DMS 273 (cell line): Measurements from ENCODE around the gene KCTD19.

Source experiments
- DNase-seq: peaks from one replicate; lab custom pipeline; 2025; ENCODE audit not compliant: unreplicated experiment; lab: John Stamatoyannopoulos, UW

Gene KCTD19

DNA sequence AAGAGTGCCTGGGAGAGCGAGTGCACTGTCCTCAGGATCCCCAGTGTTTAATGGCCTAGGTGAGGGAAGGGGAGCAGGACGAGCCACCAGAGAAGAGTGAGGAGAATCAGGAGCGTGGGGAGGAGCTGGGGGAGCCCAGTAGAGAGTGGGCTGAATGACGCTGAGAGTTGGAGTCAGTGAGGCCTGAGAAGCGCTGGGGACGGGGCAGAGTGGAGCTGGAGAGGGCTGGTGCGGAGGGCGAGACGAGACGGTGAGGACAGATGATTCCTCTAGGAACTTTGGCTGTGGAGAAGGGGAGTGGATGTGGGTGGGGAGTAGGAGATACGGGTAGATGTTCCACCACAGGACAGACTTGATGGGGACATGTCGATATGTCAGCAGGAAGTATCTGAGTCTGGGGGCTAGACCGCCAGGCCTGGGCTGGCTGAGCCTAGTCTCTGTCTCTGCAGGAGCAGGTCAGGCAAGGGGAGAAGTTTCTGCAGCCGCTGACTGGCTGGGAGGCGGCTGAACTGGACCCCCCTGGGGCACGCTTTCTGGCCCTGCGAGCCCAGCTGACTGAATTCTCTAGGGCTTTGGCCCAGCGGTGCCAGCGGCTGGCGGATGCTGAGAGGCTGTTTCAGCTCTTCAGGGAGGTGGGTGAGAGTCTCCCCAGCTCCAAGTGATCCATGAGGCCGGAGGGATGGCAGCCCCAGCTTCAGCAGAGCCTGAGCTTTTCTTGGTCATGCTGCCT is 42.5 kb downstream of the KCTD19 start:
- DNase-seq, result no peak

GRCh38 chr16:67283039-67283825 is 43.3 kb downstream of the KCTD19 start:
- no peak for DNase-seq

GRCh38 chr16:67282447-67282805 is 44.1 kb downstream of the KCTD19 start:
- DNase-seq, result no peak

- DNase-seq, result no peak
Observed at GRCh38 chr16:67281536-67282446, 44.8 kb downstream of the KCTD19 start.

GRCh38 chr16:67280090-67281015 is 46.2 kb downstream of the KCTD19 start:
- DNase-seq, result no peak

DNA sequence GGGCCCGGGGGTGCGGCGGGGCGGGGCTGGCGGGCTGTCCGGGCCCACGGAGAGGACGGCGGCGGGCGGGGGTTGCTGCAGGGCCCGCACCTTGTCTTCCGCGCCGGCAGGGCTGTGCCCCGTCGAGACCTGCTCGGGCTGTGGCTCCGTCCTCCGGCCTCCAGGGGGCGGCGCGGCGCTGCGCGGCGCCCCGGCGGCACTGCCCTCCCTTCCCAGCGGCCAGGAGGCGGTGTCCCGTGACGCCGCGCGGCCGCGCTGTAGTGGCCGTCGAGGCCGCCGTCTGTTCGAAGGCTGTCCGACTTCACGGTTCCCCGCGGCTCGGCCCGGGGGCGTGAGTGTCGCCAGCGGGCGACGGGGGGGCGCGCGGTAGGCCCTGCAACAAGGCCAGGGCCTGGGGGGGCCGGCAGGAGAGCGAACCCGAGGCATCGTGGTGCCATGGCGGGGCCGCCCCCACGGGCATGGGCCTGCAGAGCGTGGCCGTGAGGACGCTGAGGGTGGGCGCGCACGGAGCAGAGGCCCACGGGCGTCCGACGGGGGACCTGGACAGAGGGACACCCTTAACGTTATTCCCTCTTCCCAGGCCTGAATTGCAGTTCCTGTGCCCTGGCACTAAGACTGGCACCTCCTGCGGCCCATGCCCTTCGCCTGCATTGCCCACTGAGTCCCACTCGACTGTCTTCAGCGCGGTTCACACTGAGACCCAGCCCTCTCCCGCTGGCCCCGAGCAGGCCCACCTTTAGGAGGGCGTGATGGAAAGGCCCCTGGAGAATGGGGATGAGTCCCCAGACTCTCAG is 47.0 kb downstream of the KCTD19 start, which contains the start of gene PLEKHG4:
TSS of gene PLEKHG4 (plus strand) at position 237 of the 794 bp plus-strand sequence. CDS start at position 750, 513 bp downstream.
- DNase-seq, result peak; percentile 92

GRCh38 chr16:67278773-67279295 is 47.7 kb downstream of the KCTD19 start:
- DNase-seq, result peak; percentile 71

DNA sequence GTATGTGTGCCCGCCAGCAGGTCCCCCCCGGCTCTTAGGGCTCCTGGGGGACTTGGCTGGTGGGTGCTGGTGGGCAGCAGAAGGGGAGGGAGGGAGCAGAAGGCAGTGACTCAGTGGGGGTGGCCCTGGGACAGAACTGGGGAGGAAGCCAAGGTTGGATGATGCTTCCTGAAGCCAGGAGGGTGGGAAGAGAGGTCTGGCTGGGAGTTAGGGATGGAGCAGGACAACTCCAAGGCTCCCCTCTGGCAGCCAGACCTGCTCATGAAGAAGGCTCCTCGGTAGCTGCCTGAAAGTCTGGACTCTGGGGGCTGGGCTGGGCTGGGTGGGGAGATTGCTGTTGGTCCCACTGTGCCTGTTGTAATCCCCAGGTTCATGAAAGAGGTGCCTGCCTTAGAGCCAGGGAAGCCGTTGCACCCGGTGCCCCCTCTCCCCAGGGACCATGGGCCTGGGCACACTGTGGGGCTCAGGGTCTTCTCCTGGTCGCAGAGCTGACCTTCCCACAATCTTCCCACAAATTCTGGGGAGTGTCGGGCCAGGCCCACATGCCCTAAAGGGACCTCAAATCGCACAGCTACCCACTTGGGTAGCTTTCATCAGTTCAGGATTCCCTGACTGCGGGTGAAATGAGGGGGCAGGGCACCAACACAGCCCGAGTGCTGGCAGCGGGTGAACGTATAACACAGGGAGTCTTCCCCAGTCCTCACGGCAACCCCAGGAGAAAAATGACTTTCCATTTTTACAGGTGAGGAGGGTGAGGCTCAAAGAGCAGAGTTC is 48.4 kb downstream of the KCTD19 start:
- DNase-seq, result peak; percentile 65

- no peak for DNase-seq
Observed at GRCh38 chr16:67277294-67277998, 49.1 kb downstream of the KCTD19 start.

DNA sequence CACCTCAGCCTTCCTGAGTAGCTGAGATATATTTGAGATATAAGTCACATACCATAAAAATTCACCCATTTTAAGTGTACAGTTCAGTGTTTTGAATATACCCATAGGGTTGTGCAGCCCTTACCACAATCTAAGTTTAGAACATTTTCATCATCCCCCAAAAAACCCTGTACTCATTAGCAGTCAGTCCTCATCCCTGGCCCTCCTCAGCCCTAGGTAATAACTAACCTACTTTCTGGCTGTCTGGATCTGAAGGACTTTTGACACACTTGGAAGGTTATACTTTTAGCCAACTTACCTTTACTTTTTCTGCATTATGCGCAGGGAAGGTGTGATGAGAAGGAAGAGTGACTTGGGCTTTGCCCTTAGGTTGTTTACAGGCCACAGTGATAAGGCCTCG is 51.2 kb downstream of the KCTD19 start:
- no peak for DNase-seq

GRCh38 chr16:67271446-67271845 is 55.1 kb downstream of the KCTD19 start:
- DNase-seq, result no peak

GRCh38 chr16:67270931-67271338 is 55.6 kb downstream of the KCTD19 start:
- DNase-seq, result no peak

DNA sequence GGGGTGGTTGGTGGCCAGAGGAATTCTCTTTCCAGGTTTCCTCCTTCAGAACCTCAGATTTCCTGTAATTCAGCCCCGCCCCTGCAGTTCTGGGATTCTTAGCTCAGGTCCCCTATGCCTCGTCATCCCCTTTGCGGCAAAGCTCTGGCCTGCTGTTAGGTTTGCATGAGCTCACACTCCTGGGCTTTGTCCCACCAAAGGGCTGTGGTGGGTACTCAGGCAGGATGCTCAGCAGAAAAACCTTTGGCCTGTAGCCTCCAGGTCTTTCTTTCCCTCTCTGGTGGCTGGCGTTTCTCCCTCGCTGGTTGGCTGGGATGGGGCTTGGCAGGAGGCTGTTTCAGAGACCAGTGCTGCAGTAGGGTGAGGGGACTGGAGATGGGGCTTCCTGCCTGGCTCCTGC is 56.8 kb downstream of the KCTD19 start:
- DNase-seq, result no peak

GRCh38 chr16:67268136-67268579 is 58.4 kb downstream of the KCTD19 start:
- DNase-seq, result no peak

DNA sequence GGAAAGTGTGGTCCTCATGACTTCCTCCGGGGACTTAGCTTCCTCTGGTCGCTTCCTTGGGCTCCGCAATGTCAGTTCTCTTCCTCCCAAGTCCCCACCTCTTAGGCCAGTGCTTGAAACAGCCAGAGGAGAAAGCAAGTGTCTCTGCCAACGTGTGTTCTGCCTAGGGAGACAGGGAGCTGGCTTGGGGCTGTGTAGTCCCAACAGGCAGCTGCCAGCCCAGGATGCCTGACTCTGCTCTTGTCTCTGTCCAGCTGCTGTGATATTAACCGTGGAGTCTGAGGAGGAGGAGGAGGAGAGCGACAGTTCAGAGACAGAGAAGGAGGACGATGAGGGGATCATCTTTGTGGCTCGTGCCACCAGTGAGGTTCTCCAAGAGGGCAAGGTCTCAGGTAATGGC is 60.7 kb downstream of the KCTD19 start:
- peak; percentile 31 for DNase-seq

- no peak for DNase-seq
Observed at GRCh38 chr16:67264866-67265265, 61.7 kb downstream of the KCTD19 start.

GRCh38 chr16:67264277-67264676 is 62.3 kb downstream of the KCTD19 start:
- DNase-seq, result peak; percentile 35

GRCh38 chr16:67263201-67263600 is 63.3 kb downstream of the KCTD19 start:
- DNase-seq, result no peak
